Thoracic aorta (tissue), 2 donors: ENCODE data around the gene COL24A1. TPM values are rescaled to one million over a fixed set of nuclear protein-coding genes. Genes with fewer than 3 reads are reported as not detected.

Source experiments
- ATAC-seq: fragments of 150-250 bp; one replicate; pipeline ENCODE4 v1.8.0; 2017; ENCODE audit warnings: low read depth; ENCODE audit not compliant: insufficient number of reproducible peaks, low FRiP score
- DNase-seq: peaks from one replicate; pipeline ENCODE4 v3.0.0-alpha.2; 2020; ENCODE audit warnings: low spot score
- H3K27ac ChIP-seq, 2 donors: fragments of 200-600 bp; sonication (generic); 1 replicate in 1 of 2; 2 replicates in 1 of 2; pipeline ENCODE4 v1.5.1; 2016; ENCODE audit warnings: mild to moderate bottlenecking in 2 of 2, moderate library complexity in 2 of 2
- H3K27me3 ChIP-seq: fragments of 200-600 bp; sonication (generic); replicated peaks from 2 replicates; pipeline ENCODE4 v1.6.0; 2016; ENCODE audit warnings: mild to moderate bottlenecking; ENCODE audit not compliant: insufficient read depth
- H3K36me3 ChIP-seq: fragments of 200-600 bp; sonication (generic); one replicate; pipeline ENCODE4 v1.5.1; 2016
- H3K4me1 ChIP-seq, 2 donors: fragments of 200-600 bp; sonication (generic); 1 replicate in 1 of 2; 2 replicates in 1 of 2; pipeline versions ENCODE4 v1.5.1 to v1.6.0; 2016; ENCODE audit warnings: low read depth in 2 of 2, mild to moderate bottlenecking in 1 of 2; ENCODE audit not compliant: control insufficient read depth in 1 of 2
- H3K4me3 ChIP-seq: fragments of 200-600 bp; sonication (generic); 2 replicates; pipeline ENCODE4 v1.5.1; 2016; ENCODE audit warnings: mild to moderate bottlenecking
- H3K9me3 ChIP-seq: fragments of 200-600 bp; sonication (generic); 2 replicates; pipeline ENCODE4 v1.5.1; 2016
- CTCF ChIP-seq: fragments of 200-600 bp; sonication (generic); IDR thresholded peaks from one replicate; pipeline ENCODE4 v1.5.1; 2019; ENCODE audit warnings: antibody characterized with exemption
- total RNA-seq, 2 donors: library from RNA; depleted of rRNA; stranded (reverse); fragments of >200 nt; gene quantifications; one replicate each; pipeline versions ENCODE4 v1.1.0 to v1.2.3, GENCODE V29; 2016

The COL24A1 gene
- total RNA-seq, 2 donors from 2014 or later: 1.6 to 2.8 TPM

- no peak overlapping the region for H3K4me3 ChIP-seq
- H3K36me3 ChIP-seq: no peaks in the 10 kb centered on the region
- H3K9me3 ChIP-seq: no peaks in the 10 kb centered on the region
- H3K27ac ChIP-seq: no peak overlapping the region
- no peaks in the 10 kb centered on the region for H3K27me3 ChIP-seq
- ATAC-seq (no peak), DNase-seq (no peak)
- no peak for TF ChIP-seq CTCF
- no peaks in the 10 kb centered on the region for H3K4me1 ChIP-seq
These were observed 94.1 kb downstream of the COL24A1 start for GRCh38 chr1:86062453-86062852.

GRCh38 chr1:86061551-86061990, 95.0 kb downstream of the COL24A1 start:
- no peak for DNase-seq
- no peak for ATAC-seq
- no peaks in the 10 kb centered on the region for H3K9me3 ChIP-seq
- no peaks in the 10 kb centered on the region for H3K4me1 ChIP-seq
- H3K4me3 ChIP-seq: no peak overlapping the region
- no peaks in the 10 kb centered on the region for H3K36me3 ChIP-seq
- H3K27me3 ChIP-seq: no peaks in the 10 kb centered on the region
- TF ChIP-seq CTCF: no peak
- no peak overlapping the region for H3K27ac ChIP-seq

DNA sequence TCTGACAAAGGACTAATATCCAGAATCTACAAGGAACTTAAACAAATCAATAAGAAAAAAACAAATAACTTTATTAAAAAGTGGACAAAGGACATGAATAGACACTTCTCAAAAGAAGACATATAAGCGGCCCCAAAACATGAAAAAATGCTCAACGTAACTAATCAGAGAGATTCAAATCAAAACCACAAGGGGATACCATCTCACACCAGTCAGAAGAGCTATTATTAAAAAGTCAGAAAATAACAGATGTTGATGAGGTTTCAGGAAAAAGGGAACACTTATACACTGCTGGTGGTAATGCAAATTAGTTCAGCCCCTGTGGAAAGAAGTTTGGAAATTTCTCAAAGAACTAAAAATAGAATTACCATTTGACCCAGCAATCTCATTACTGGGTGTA, 102.2 kb downstream of the COL24A1 start:
- H3K27ac ChIP-seq: no peak overlapping the region
- H3K9me3 ChIP-seq: no peaks in the 10 kb centered on the region
- DNase-seq (no peak), ATAC-seq (no peak)
- TF ChIP-seq CTCF: no peak
- H3K27me3 ChIP-seq: no peaks in the 10 kb centered on the region
- H3K4me3 ChIP-seq: no peak overlapping the region
- no peaks in the 10 kb centered on the region for H3K36me3 ChIP-seq
- no peaks in the 10 kb centered on the region for H3K4me1 ChIP-seq

GRCh38 chr1:86052948-86053698, 103.4 kb downstream of the COL24A1 start:
- Histone ChIP-seq H3K27me3 (no peaks in the 10 kb centered on the region), H3K36me3 (no peaks in the 10 kb centered on the region), H3K9me3 (no peaks in the 10 kb centered on the region), H3K27ac (no peak overlapping the region), H3K4me1 (no peaks in the 10 kb centered on the region), H3K4me3 (no peak overlapping the region)
- no peak for ATAC-seq
- DNase-seq: no peak
- TF ChIP-seq CTCF: no peak

DNA sequence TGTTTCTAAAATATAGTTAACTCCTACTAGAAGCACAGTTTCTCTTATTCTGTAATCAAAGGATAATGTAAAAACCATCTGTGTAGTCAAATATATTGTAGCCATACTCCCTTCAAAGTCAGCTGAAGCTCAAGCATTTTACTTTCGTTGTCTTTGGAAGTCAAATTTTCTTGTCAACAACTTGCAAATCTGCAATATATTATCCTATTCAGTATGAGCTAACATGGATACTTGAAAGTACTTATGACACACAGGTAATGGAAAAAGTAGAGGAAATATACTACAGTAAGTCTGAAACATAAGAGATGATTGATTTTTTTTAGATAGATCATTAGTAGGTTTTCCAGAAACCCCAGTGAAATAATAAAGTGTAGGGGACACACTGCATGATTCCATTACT, 121.5 kb downstream of the COL24A1 start:
- Histone ChIP-seq H3K4me3 (no peak overlapping the region), H3K27ac (no peak overlapping the region), H3K27me3 (no peaks in the 10 kb centered on the region), H3K36me3 (no peaks in the 10 kb centered on the region), H3K9me3 (no peaks in the 10 kb centered on the region), H3K4me1 (peaks cover 0 to 3% of the 10 kb centered on the region in 2 donors)
- no peak for TF ChIP-seq CTCF
- ATAC-seq: no peak
- no peak for DNase-seq
